ENCODE data around the gene P2RY10. TPM values are rescaled to one million over a fixed set of nuclear protein-coding genes. Genes with fewer than 3 reads are reported as not detected.

P2RY10 gene
- not detected in 2 replicates for total RNA-seq

GRCh38 chrX:78945186-78945912, at the start of gene P2RY10:
Gene P2RY10 (plus strand): TSS chrX:78945391. CDS start chrX:78960521, 15,130 bp downstream.

Other genes with a start within 250 kb of the P2RY10 start
- gene LPAR4, start 197.7 kb upstream of the P2RY10 start, total RNA-seq = not detected in 2 replicates
- not detected in 2 replicates for gene GPR174, start 199.3 kb downstream of the P2RY10 start, total RNA-seq

Measured in vein endothelial cell (primary cell).